ENCODE results near the gene EMILIN2. TPM values are rescaled to one million over a fixed set of nuclear protein-coding genes. Genes with fewer than 3 reads are reported as not detected.
"Not testable (repeated sequence)": the region's sequence is repeated elsewhere in the genome, so short reads cannot be mapped to it uniquely, and the experiment has no call there.

Gene EMILIN2
- 22.4 TPM for polyA plus RNA-seq (ENCODE audit: insufficient read length)

DNA sequence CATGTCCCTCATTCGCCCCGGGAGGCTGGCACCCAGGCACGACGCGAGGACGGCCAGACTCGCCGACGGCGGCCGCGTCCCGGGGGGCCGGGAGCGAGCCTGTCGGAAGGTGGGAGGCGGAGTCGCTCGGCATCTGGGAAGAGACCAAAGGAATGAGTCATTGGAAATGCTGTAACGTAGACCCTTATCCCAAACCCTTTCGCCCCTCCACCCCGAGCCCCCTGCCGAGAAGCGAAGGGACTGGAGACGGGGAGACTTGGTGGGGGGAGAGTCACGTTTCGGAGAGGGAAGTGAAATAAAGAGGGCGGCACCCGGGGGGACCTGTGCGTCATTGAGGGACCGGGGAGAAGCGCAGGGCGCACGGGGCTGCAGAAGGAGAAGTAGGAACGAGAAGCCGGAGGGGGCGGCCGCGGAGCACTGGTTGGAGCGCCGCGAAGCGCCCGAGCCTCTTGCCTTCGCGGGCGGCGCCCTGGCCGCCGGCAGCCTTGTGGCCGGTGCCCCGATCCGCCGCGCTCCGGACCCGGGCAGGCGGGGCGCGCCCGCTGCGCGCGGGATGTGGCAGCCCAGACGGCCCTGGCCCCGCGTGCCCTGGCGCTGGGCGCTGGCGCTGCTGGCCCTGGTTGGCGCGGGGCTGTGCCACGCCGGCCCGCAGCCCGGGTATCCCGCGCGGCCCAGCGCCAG lies at the start of gene EMILIN2:
Gene EMILIN2, plus strand, starts transcription at position 371 of the 681 bp plus-strand sequence. Its CDS starts 183 bp downstream, at position 554.
- no peak for DNase-seq (ENCODE audit: low read depth)

DNA sequence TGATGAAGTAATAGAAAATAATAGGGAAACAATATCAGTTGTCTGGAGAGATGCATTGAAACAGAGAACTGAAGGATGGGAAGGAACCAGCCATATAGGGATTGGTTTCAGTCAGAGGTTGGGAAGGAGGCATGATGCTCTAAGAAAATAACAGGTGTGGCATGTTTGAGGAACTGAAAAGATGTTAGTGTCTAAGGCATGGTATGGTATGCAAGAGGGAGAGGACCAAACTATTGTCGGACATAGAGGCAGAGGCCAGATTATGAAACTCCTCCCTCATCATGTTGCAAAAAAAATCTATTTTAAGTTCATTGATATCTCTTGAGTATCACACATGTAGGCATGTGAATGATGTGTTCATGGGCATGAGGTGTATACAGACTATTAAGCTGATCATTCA lies 48.9 kb upstream of the EMILIN2 start:
- no peak for DNase-seq (ENCODE audit: low read depth)

DNA sequence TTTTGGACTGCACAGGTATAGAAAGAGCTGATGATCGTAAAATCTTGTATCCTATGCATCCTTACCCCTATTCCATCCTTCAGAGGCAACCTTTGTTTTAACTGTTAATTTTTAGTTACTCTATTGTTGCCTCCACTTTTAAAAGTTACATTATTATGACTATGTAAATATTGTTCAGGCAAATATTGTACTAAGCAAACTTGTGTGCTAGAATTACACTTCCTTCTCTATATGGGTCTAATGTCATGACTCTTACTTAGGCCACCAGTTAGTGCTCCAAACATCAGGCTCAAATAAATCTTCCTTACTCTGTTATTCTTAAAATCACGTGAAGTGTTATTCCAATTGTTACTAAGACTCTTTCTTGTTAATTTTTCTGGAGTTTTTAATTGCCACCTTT lies 47.4 kb upstream of the EMILIN2 start:
- DNase-seq (ENCODE audit: low read depth): no peak

DNA sequence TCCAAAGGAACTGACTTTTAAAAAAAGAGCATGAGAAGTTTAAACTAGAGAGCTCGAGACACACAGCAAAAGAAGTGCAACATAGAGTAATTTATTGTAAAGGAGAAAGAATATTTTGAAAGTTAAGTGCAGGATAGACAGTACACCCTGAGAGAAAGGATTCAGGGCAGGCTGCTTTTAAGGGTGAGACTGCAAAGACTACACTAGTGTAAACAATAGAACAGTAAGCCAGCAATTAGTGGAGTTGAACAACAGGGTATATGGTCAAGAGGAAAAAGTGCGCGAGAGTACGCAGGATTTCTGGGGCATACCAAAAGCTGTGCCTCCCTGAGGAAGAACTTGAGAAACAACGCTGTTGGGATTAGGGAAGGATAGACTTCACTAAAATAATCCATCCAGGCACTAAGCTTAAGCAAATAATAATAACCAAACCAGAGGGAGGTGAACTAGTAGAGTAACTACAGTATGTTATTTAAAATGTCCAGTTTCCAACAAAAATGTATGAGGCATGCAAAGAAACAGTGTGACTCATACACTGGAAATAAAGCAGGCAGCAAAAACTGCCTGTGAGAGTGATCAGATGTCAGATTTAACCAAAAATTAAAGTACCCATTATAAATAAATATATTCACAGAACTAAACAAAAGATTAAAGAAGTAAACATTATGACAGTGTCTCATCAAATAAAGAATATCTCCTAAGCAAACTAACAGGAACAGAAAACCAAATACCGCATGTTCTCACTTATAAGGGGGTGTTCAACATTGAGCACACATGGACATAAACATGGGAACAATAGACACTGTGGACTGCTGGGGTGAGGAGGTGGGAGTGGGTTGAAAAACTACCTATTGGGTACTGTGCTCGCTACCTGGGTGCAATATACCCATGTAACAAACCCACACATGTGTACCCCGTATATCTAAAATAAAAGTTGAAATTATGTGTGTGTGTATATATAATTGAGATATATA lies 40.5 kb upstream of the EMILIN2 start:
- no peak for DNase-seq (ENCODE audit: low read depth)

DNA sequence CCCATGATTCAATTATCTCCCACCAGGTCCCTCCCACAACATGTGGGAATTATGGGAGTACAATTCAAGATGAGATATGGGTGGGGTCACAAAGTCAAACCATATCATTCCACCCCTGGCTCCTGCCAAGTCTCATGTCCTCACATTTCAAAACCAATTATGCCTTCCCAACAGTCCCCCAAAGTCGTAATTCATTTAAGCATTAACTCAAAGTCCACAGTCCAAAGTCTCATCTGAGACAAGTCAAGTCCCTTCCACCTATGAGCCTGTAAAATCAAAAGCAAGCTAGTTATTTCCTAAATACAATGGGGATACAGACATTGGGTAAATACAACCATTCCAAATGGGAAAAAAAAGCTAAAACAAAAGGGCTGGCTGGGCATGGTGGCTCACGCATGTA lies 38.2 kb upstream of the EMILIN2 start:
- DNase-seq (ENCODE audit: low read depth): not testable (repeated sequence)

DNA sequence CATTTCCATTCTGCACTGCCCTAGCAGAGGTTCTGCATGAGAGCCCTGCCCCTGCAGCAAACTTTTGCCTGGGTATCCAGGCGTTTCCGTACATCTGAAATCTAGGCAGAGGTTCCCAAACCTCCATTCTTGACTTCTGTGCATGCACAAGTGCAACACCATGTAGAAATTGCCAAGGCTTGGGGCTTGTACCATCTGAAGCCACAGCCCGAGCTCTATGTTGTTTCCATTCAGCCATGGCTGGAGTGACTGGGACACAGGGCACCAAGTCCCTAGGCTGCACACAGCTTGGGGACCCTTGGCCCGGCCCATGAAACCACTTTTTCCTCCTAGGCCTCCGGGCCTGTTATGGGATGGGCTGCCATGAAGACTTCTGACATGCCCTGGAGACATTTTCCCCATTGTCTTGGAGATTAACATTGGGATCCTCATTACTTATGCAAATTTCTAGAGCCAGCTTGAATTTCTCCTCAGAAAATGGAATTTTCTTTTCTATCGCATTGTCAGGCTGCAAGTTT lies 37.1 kb upstream of the EMILIN2 start:
- DNase-seq (ENCODE audit: low read depth): not testable (repeated sequence)

DNA sequence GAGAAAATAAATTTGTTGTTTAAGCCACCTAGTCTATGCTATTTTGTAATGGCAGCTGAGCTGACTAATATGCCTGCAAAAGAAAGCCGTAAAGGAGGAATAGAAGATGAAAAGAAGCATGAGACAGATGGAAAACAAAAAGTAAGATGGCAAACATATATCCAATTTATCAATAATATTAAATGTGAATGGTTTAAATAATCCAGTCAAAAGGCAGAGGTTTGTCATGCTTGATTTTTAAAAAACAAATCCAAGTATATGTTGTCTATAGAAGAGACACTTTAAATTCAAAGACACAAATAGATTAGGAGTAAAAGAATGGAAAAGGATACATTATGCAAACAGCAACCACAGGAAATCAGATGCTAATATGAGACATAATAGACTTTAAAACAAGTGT lies 35.4 kb upstream of the EMILIN2 start:
- DNase-seq (ENCODE audit: low read depth): no peak

DNA sequence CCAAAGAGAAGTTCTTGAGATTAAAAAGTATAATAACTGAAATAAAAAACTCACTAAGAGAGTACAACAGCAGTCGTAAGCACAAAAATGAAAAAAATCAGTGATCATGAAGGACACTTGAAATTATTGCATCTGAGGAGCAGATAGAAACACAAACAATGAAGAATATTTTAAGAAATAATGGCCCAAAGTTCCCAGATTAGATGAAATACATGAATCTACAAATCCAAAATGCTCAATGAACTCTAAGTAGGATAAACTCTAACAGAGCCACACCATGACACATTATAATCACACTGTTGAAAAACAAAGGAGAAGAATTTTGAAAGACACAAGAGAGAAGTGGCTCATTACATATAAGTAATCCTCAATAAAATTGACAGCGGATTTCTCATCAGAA lies 31.9 kb upstream of the EMILIN2 start:
- no peak for DNase-seq (ENCODE audit: low read depth)

DNA sequence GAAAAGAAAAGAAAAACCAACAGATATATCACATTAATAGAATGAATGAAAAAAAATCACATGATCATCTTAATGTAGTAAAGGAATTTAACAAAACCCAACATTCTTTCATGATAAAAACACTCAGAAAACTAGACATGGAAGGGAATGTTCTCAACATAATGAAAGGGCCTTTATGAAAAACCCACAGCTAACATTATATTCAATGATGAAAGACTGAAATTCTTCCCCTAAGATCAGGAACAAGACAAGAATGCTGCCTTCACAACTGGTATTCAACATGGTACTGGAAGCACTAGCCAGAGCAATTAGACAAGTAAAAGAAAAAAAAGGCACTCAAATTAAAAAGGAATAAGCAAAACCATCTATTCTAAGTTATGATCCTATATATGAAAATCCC lies 28.5 kb upstream of the EMILIN2 start:
- DNase-seq (ENCODE audit: low read depth): no peak

DNA sequence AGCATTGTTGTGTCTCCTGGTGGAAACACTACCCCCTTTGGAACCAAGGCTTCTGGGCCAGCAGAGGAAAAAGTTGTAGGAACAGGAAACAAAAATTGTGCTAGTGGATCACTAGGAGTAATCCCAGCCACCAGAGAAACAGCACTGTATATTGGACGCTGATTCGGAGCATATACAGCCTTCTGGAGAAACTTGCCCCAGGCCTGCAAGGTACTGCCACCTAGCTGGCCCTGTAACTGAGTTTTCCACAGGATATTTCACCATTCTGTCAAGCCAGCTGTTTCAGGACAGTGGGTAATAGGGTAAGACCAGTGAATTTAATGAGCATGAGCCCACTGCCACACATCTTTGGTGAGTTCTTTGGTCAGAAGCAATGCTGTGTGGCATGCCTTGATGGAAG lies 25.1 kb upstream of the EMILIN2 start:
- no peak for DNase-seq (ENCODE audit: low read depth)

DNA sequence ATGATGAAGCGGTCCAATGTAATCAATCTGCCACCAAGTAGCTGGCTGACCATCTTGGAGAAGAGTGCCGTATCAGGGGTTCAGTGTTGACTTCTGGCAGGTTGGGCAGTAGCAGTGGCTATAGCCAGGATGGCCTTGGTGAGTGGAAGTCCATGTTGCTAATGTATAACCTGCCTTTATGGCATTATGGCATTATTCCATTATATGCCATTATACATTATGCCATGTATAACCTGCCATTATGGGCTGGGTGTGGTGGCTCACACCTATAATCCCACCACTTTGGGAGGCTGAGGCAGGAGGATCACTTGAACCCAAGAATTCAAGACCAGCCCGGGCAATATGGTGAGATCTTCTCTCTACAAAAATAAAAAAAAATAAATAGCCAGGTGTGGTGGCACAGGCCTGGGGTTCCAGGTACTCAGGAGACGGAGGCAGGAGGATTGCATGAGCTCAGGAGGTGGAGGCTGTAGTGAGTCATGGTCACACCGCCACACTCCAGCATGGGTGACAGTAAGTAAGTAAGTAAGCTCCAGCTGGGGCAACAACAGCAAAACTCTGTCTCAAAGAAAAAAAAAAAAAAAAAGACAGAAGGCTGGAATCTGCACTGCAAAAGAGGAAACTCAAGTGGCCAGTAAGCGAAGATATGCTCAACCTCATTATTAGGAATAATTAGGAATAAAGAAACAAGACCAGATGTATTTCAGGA lies 24.4 kb upstream of the EMILIN2 start:
- no peak for DNase-seq (ENCODE audit: low read depth)

DNA sequence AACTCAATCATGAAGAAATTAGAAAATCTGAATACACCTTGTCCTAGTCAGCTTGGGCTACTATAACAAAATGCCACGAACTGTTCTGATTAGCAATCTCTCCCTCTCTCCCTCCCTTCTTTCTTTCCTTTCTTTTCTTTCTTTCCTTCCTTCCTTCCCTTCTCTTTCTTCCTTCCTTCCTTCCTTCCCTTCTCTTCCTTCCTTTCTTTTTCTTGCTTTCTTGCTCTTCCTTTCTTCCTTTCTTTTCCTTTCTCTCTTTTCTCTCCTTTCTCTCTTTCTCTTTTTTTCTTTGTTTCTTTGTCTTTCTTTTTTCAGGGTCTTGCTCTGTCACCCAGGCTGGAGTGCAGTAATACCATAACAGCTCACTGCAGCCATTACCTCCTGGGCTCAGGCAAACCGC lies 23.6 kb upstream of the EMILIN2 start:
- no peak for DNase-seq (ENCODE audit: low read depth)

DNA sequence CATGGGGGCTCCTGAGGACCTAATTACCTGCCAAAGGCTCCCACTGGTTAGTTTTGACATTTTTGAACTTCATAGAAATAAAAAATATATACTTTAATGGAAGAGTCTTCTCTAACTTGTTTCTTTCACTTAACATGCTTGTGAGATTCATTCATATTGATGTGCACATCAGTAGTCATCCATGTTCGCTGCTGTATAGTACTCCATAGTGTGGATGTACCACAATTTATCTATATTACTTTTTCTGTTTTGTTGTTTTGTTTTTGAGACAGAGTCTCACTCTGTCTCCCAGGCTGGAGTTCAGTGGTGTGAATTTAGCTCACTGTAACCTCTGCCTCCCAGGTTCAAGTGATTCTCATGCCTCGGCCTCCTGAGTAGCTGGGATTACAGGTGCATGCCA lies 22.8 kb upstream of the EMILIN2 start:
- no peak for DNase-seq (ENCODE audit: low read depth)

DNA sequence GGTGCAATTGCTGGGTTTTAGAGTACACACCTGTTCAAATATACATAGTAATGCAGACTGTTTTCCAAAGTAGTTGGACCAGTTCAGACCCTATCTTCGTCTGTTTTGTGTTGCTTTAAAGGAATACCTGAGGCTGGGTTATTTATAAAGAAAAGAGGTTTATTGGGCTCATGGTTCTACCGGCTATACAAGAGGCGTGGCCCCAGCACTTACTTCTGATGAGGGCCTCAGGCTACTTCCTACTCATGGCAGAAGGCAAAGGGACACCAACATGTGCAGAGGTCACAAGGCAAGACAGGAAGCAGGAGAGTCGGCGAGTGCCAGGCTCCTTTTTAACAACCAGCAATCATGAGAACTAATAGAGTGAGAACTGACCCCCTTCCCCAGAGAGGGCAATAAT lies 21.9 kb upstream of the EMILIN2 start:
- no peak for DNase-seq (ENCODE audit: low read depth)

DNA sequence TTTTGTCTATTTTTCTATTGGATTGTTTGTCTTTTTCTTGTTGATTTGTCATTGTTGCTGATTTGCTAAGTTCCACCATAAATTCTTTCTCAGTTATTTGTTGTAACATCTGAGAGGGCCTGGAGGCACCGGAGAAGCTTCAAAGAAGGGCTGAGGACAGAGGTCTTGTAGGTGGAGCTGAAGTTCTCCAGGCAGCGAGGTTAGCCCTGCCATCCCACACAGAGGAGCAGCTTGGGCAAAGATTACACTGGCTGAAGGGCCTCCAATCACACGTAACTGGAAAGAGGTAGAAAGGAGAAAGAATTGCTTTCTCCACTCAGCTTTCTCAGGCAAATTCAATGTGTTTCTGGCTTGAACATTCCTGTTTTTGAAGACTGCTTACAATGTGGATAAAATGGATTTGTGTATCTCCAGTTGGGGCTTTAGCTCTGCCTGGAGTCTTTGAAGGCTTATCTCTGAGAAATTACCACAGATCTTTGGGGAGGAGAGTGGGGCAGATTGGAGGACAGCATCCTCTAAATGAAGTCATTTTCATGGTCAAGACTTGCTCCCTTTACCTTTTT lies 21.1 kb upstream of the EMILIN2 start:
- no peak for DNase-seq (ENCODE audit: low read depth)

DNA sequence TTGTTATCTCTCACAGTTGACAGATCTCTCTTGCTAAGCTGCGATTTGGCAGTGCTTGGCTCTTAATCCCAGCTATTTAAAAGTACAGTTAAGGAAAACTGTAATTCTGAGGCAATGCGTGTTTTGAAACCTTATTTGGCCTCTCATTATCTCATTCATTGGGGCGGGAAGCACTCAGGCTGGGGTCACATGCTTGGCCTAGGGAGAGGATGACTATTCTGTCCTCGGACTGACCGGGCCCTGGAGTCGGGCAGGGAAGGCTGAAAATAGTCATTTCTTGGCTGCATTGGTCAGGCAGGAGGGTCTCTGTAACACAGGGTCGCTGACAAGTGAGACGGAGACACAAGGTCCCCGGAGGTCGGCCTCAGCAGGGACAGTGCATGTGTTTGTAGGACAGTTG lies 20.2 kb upstream of the EMILIN2 start:
- DNase-seq (ENCODE audit: low read depth): no peak

DNA sequence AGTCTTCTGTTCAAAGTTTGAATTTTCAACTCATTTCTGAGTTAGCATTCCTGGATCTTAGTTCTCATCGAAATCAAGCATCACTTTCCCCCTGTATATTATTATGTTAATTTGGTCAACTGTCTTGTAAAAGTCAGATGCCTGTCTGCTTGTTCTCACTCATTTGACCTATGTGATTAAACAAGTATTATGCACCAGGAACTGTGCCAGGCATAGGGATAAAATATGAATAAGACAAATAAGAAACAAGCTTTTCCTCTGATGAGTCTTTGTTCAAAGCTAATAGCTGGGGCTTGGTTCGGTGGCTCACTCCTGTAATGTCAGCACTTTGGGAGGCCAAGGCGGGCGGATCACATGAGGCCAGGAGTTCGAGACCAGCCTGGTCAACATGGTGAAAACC lies 19.7 kb upstream of the EMILIN2 start:
- DNase-seq (ENCODE audit: low read depth): no peak

DNA sequence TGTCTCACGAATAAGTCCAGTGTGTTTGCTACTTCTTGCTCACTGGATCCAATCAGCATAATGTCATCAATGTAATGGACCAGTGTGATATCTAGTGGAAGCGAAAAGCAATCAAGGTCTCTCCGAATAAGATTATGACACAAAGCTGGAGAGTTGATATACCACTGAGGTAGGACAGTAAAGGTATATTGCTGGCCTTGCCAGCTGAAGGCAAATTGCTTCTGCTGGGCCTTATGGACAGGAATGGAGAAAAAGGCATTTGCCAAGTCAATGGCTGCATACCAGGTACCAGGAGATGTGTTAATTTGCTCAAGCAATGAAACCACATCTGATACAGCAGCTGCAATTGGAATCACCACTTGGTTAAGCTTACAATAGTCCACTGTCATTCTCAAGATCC lies 10.7 kb upstream of the EMILIN2 start:
- not testable (repeated sequence) for DNase-seq (ENCODE audit: low read depth)

DNA sequence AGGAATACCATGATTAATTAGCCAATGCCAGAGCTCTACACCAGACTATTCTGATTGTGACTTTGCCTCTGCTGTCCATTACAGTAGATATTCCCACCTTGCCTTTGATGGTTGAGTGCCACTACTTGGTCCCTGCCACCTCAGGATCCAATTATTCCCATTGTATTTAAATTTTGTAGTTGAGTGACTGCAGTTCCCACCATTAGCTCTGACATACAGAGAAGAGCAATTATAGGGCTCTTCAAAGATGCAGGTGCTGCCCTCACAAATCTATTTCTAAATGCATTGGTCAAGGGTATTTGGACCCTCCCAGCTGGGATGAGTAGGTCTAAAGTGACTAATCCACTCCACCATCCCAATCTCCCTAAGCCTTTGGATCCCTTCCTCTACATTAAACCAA lies 9.5 kb upstream of the EMILIN2 start:
- not testable (repeated sequence) for DNase-seq (ENCODE audit: low read depth)

DNA sequence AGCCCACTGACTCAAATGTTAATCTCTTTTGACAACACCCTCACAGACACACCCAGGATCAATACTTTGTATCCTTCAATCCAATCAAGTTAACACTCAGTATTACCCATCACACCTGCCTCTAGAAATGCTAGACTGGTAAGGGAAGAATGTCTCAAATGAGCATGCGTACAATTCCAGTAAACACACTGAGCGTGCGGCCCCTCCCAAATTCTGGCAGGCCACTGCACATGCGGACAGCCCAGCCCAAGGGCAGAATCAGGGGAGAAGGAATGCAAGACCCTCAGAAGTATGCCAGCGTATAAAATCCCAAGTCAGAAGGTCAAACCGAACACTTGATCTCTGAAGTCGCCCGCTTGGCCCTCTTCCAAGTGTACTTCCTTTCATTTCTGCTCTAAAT lies 7.6 kb upstream of the EMILIN2 start:
- no peak for DNase-seq (ENCODE audit: low read depth)

DNA sequence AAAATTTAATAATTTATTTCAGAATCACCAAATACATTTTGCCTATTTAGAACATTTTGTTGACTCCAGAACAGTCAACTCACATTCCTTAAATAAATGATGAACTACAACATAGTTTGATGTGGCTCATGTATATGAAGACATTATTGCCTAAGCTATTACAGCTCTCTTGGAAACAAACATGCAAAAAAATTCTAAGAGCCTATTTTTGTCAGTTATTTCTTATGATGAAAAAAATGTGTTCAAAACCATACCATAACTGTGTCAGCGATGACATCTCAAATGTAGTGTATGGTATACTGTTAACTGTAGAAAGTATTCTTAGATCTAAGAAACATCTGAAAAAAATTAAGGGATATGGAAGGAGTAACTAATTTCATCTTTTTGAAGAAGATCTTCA lies 6.3 kb upstream of the EMILIN2 start:
- no peak for DNase-seq (ENCODE audit: low read depth)

DNA sequence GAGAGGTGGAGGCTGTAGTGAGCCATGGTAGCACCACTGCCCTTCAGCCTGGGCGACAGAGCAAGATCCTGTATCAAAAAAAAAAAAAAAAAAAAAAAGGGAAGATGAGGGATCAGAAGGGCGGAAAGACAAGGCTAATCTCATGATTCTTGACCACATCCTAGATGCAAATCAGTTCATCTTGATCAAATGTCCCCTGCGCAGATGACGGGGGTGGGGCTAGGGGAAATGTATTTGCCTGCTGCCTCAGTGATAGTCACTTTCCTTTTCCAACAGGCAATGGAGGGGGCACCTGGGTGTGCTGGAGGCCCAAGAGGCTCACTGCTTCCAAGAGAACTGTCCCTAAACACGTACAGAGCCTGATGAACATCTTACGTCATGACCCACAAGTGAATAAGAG lies 3.7 kb upstream of the EMILIN2 start:
- DNase-seq (ENCODE audit: low read depth): no peak

Measured in forelimb muscle (tissue), 1 donor.